CD14-positive monocyte (primary cell): Measurements from ENCODE around the gene ZNF474. TPM values are rescaled to one million over a fixed set of nuclear protein-coding genes. Genes with fewer than 3 reads are reported as not detected.

Experiments used
- DNase-seq, 3 donors: peaks; one replicate each; pipeline ENCODE4 v3.0.0-alpha.2; 2011 to 2022
- H2AFZ ChIP-seq: 2 replicates; pipeline ENCODE4 v1.6.0; 2012; ENCODE audit warnings: mild to moderate bottlenecking, low read depth, low read length, inconsistent platforms; ENCODE audit not compliant: insufficient read depth, poor library complexity, severe bottlenecking
- H3K27ac ChIP-seq, 2 donors: 1 replicate in 1 of 2; 2 replicates in 1 of 2; pipeline ENCODE4 v1.5.1; 2012 to 2013; ENCODE audit warnings: low read length in 2 of 2, control low read depth in 1 of 2, inconsistent platforms in 1 of 2, low read depth in 1 of 2, mild to moderate bottlenecking in 1 of 2
- H3K27me3 ChIP-seq, 2 donors: one replicate each; pipeline versions ENCODE4 v1.6.0 to v1.6.1; 2011 to 2013; ENCODE audit warnings: low read length in 2 of 2; ENCODE audit not compliant: control insufficient read depth in 2 of 2, insufficient read depth in 2 of 2
- H3K36me3 ChIP-seq, 2 donors: replicated peaks in 1 of 2; 1 replicate in 1 of 2; 2 replicates in 1 of 2; pipeline versions ENCODE4 v1.5.1 to v1.6.1; 2012 to 2013; ENCODE audit warnings: low read length in 2 of 2, control low read depth in 1 of 2, inconsistent platforms in 1 of 2, mild to moderate bottlenecking in 1 of 2; ENCODE audit not compliant: insufficient read depth in 2 of 2, control insufficient read depth in 1 of 2
- H3K4me1 ChIP-seq, 2 donors: 1 replicate in 1 of 2; 2 replicates in 1 of 2; pipeline versions ENCODE4 v1.5.1 to v1.6.1; 2012 to 2013; ENCODE audit warnings: low read length in 2 of 2, control low read depth in 1 of 2, inconsistent platforms in 1 of 2, mild to moderate bottlenecking in 1 of 2, moderate library complexity in 1 of 2; ENCODE audit not compliant: insufficient read depth in 2 of 2, control insufficient read depth in 1 of 2
- H3K4me2 ChIP-seq: replicated peaks from 2 replicates; pipeline ENCODE3; 2012; ENCODE audit warnings: low read length, moderate library complexity, mild to moderate bottlenecking; ENCODE audit not compliant: poor library complexity, severe bottlenecking; ENCODE audit errors: extremely low read depth
- H3K4me3 ChIP-seq, 3 experiments: fragments of 200-600 bp in 1 of 3; sonication (generic) in 1 of 3; replicated peaks in 1 of 3; 1 replicate in 2 of 3; 2 replicates in 1 of 3; pipeline ENCODE4 v1.5.1; 2011 to 2013; ENCODE audit warnings: low read length in 3 of 3, mild to moderate bottlenecking in 3 of 3, control low read depth in 2 of 3, low read depth in 2 of 3, inconsistent platforms in 1 of 3, moderate library complexity in 1 of 3
- H3K79me2 ChIP-seq: 2 replicates; pipeline ENCODE4 v1.6.0; 2012; ENCODE audit warnings: mild to moderate bottlenecking, control low read depth, inconsistent platforms, low read length, moderate library complexity; ENCODE audit not compliant: insufficient read depth
- H3K9ac ChIP-seq: 2 replicates; pipeline ENCODE4 v1.6.0; 2017; ENCODE audit warnings: low read length, mild to moderate bottlenecking; ENCODE audit not compliant: insufficient read depth, poor library complexity, severe bottlenecking
- H3K9me3 ChIP-seq, 2 donors: replicated peaks in 1 of 2; 1 replicate in 1 of 2; 2 replicates in 1 of 2; pipeline versions ENCODE4 v1.5.1 to v1.6.1; 2012 to 2013; ENCODE audit warnings: low read length in 2 of 2, control low read depth in 1 of 2; ENCODE audit not compliant: control insufficient read depth in 1 of 2, insufficient read depth in 1 of 2
- H4K20me1 ChIP-seq: 2 replicates; pipeline ENCODE4 v1.6.0; 2012; ENCODE audit warnings: mild to moderate bottlenecking, low read length, control low read depth, moderate library complexity; ENCODE audit not compliant: insufficient read depth
- H3K27ac Mint-ChIP-seq, 7 donors: one replicate each; pipeline ENCODE4 v1.8.0; 2020; ENCODE audit warnings: mild to moderate bottlenecking in 7 of 7, mixed read lengths in 7 of 7, moderate library complexity in 6 of 7, inconsistent platforms in 2 of 7
- H3K27me3 Mint-ChIP-seq, 3 donors: one replicate each; pipeline ENCODE4 v1.8.0; 2021 to 2022; ENCODE audit warnings: low read depth in 3 of 3, mild to moderate bottlenecking in 3 of 3, mixed read lengths in 3 of 3, moderate library complexity in 3 of 3, inconsistent platforms in 1 of 3
- H3K36me3 Mint-ChIP-seq, 2 donors: one replicate each; pipeline ENCODE4 v1.8.0; 2020; ENCODE audit warnings: mixed read lengths in 2 of 2, inconsistent platforms in 1 of 2, mild to moderate bottlenecking in 1 of 2
- H3K4me1 Mint-ChIP-seq: one replicate; pipeline ENCODE4 v1.8.0; 2020; ENCODE audit warnings: mild to moderate bottlenecking, mixed read lengths
- H3K4me3 Mint-ChIP-seq, 2 donors: one replicate each; pipeline ENCODE4 v1.8.0; 2020; ENCODE audit warnings: mild to moderate bottlenecking in 2 of 2, mixed read lengths in 2 of 2, moderate library complexity in 1 of 2
- H3K9me3 Mint-ChIP-seq, 7 donors: one replicate each; pipeline ENCODE4 v1.8.0; 2020 to 2022; ENCODE audit warnings: mixed read lengths in 7 of 7, mild to moderate bottlenecking in 6 of 7, moderate library complexity in 6 of 7, inconsistent platforms in 2 of 7
- WGBS: methylation state at CpG from one replicate; pipeline ENCODE4 v1.1.5; 2013; ENCODE audit warnings: missing lambda C conversion rate; ENCODE audit not compliant: insufficient coverage; 5-methylcytosine and 5-hydroxymethylcytosine counted together
- intact Hi-C, 2 donors: fragments of 100-400 bp; cut with micrococcal nuclease; formaldehyde crosslinking; loops; one replicate each; pipeline versions ENCODE4 v1.15.0 to v1.15.1; 2023
- polyA plus RNA-seq, 3 donors: library from polyadenylated mRNA; depleted of rRNA in 1 of 3; unstranded in 2 of 3; stranded (reverse) in 1 of 3; fragments of 300-500 nt in 2 of 3; fragments of >200 nt in 1 of 3; fragmentation: Illumina TruSeq in 2 of 3; gene quantifications; 1 replicate in 2 of 3; 2 replicates in 1 of 3; pipeline ENCODE4 v1.2.3, GENCODE V29; 2012 to 2021
- TF ChIP-seq, protein P1 (sequence below): fragments of 200-600 bp; IDR thresholded peaks from one replicate; pipeline ENCODE4 v1.8.0; 2022; ENCODE audit warnings: antibody characterized with exemption, mild to moderate bottlenecking

ZNF474 gene
- polyA plus RNA-seq, 3 donors = 0.09 TPM; not detected in 2

DNA sequence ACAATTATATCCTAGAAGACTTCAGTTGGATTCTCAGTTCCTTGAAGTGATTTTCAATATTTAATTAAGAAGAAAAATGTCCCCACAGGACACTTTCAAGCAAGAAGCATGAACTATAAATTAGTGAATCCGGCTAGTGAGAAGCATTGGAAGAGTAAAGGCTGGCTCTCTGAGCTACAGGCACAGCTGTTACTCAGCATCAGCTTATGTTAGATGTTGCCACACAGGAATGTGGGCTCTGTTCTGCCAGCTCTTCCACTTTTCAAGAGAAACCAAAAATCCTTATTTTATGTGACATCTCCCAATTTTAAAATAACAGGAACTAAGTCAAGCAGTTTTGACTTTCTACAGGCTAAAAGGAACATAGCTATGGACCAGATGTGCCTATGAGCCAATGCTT is 14.9 kb downstream of the ZNF474 start:
- Histone ChIP-seq H3K27ac (no peak overlapping the region), H3K4me2 (no peak overlapping the region), H3K79me2 (no peaks in the 10 kb centered on the region), H3K4me3 (no peak overlapping the region), H3K9ac (no peak overlapping the region), H2AFZ (no peak overlapping the region), H3K36me3 (no peaks in the 10 kb centered on the region), H3K27me3 (no peaks in the 10 kb centered on the region), H3K4me1 (no peaks in the 10 kb centered on the region), H3K9me3 (no peaks in the 10 kb centered on the region), H4K20me1 (no peaks in the 10 kb centered on the region)
- Mint-ChIP-seq H3K9me3 (peaks cover 0 to 3% (median 0%) of the 10 kb centered on the region in 7 donors), H3K36me3 (no peaks in the 10 kb centered on the region), H3K27me3 (peaks cover 0 to 1% (median 0%) of the 10 kb centered on the region in 3 donors), H3K4me1 (no peaks in the 10 kb centered on the region), H3K27ac (no peak overlapping the region), H3K4me3 (no peak overlapping the region)
- TF ChIP-seq, protein P1, sequence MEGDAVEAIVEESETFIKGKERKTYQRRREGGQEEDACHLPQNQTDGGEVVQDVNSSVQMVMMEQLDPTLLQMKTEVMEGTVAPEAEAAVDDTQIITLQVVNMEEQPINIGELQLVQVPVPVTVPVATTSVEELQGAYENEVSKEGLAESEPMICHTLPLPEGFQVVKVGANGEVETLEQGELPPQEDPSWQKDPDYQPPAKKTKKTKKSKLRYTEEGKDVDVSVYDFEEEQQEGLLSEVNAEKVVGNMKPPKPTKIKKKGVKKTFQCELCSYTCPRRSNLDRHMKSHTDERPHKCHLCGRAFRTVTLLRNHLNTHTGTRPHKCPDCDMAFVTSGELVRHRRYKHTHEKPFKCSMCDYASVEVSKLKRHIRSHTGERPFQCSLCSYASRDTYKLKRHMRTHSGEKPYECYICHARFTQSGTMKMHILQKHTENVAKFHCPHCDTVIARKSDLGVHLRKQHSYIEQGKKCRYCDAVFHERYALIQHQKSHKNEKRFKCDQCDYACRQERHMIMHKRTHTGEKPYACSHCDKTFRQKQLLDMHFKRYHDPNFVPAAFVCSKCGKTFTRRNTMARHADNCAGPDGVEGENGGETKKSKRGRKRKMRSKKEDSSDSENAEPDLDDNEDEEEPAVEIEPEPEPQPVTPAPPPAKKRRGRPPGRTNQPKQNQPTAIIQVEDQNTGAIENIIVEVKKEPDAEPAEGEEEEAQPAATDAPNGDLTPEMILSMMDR = no peak
- no peak for DNase-seq
- intact Hi-C loops = no loop called here
- no CpG with 5 or more reads among the region's 1 CpG for WGBS

DNA sequence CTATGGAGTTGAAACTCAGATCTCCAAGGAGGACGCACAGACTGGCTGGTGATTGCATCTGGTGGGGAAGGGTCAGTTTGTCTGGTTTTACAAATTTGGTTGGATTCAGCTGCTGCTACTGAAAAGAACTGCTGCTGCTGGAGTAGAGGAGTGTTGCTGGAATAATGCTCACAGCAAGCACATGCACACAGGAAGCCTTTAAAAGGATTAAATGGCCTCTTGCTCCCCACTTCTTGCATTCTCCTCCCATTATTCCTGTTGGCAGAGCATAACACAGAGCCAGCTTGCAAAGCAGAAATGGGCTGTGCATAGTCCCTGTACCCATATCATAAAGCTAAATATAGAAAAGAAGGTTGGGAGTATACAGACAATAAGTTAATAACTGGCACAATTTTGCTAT is 16.6 kb downstream of the ZNF474 start:
- no peak overlapping the region for H3K27ac ChIP-seq
- H2AFZ ChIP-seq = no peak overlapping the region
- H3K27me3 ChIP-seq = no peaks in the 10 kb centered on the region
- no peaks in the 10 kb centered on the region for H3K4me1 Mint-ChIP-seq
- no peaks in the 10 kb centered on the region for H3K79me2 ChIP-seq
- H3K9me3 Mint-ChIP-seq = peaks cover 0 to 3% (median 0%) of the 10 kb centered on the region in 7 donors
- H3K36me3 Mint-ChIP-seq = no peaks in the 10 kb centered on the region
- H3K9ac ChIP-seq = no peak overlapping the region
- intact Hi-C loops = no loop called here
- no peak overlapping the region for H3K4me3 ChIP-seq
- no peaks in the 10 kb centered on the region for H3K9me3 ChIP-seq
- TF ChIP-seq, protein P1 = no peak
- no peak for DNase-seq
- no peak overlapping the region for H3K4me3 Mint-ChIP-seq
- 91% methylated on average over 1 of the region's 1 CpG for WGBS
- no peak overlapping the region for H3K27ac Mint-ChIP-seq
- H4K20me1 ChIP-seq = no peaks in the 10 kb centered on the region
- H3K27me3 Mint-ChIP-seq = peaks cover 0 to 4% (median 1%) of the 10 kb centered on the region in 3 donors
- H3K4me2 ChIP-seq = no peak overlapping the region
- no peaks in the 10 kb centered on the region for H3K4me1 ChIP-seq
- H3K36me3 ChIP-seq = no peaks in the 10 kb centered on the region
